Parathyroid adenoma (tissue), 2 donors: ENCODE measurements around the gene MCM9.

Source experiments
- H2AFZ ChIP-seq: fragments of 300-600 bp; sonication (generic); one replicate; pipeline ENCODE4 v1.7.0; 2017; ENCODE audit warnings: antibody characterized with exemption, mild to moderate bottlenecking
- H3K27ac ChIP-seq: fragments of 300-600 bp; sonication (generic); one replicate; pipeline ENCODE4 v1.7.0; 2017
- H3K27me3 ChIP-seq: fragments of 300-600 bp; sonication (generic); one replicate; pipeline ENCODE4 v1.7.0; 2017; ENCODE audit warnings: low read length; ENCODE audit not compliant: control insufficient read depth, insufficient read depth
- H3K36me3 ChIP-seq: fragments of 300-600 bp; sonication (generic); one replicate; pipeline ENCODE4 v1.7.0; 2017; ENCODE audit warnings: low read length; ENCODE audit not compliant: control insufficient read depth, insufficient read depth
- H3K4me1 ChIP-seq: fragments of 300-600 bp; sonication (generic); one replicate; pipeline ENCODE4 v1.7.0; 2017; ENCODE audit warnings: control low read depth
- H3K4me2 ChIP-seq: fragments of 300-600 bp; sonication (generic); one replicate; pipeline ENCODE4 v1.7.0; 2017; ENCODE audit warnings: low read length
- H3K4me3 ChIP-seq: fragments of 300-600 bp; sonication (generic); one replicate; pipeline ENCODE4 v1.7.0; 2017; ENCODE audit warnings: low read depth, low read length
- H3K79me2 ChIP-seq: fragments of 300-600 bp; sonication (generic); one replicate; pipeline ENCODE4 v1.7.0; 2017; ENCODE audit warnings: control low read depth
- H3K9ac ChIP-seq: fragments of 300-600 bp; sonication (generic); one replicate; pipeline ENCODE4 v1.7.0; 2017; ENCODE audit warnings: mild to moderate bottlenecking
- H3K9me3 ChIP-seq: fragments of 300-600 bp; sonication (generic); one replicate; pipeline ENCODE4 v1.7.0; 2017; ENCODE audit warnings: low read length; ENCODE audit not compliant: control insufficient read depth
- CTCF ChIP-seq: fragments of 300-600 bp; sonication (generic); IDR thresholded peaks from one replicate; pipeline ENCODE4 v1.7.0; 2017; ENCODE audit warnings: antibody characterized with exemption, mild to moderate bottlenecking
- donor health status: primary hyperparathyroidism.

Gene MCM9

DNA sequence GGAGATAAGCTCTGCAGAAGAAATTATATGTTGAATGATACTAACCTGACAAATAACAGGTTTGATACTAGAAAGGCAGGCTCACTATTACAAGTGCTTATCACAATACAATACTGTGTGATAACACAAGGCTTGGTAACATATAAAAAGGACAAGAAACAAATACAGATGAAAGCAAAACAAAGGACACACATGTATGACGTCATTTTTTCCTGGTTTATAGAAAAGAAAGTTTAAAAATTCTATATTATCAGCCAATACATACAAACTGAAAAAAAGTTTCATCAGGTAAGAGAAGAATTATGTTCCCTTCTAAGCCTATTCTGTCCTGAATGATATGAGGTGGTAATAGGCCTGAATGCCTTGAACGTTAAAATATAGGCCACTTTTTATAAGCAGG lies 32.3 kb upstream of the MCM9 start:
- Histone ChIP-seq H3K4me2 (no peak overlapping the region), H3K9me3 (no peaks in the 10 kb centered on the region), H3K27me3 (no peaks in the 10 kb centered on the region), H3K36me3 (no peaks in the 10 kb centered on the region), H2AFZ (no peak overlapping the region), H3K27ac (no peak overlapping the region), H3K4me3 (no peak overlapping the region), H3K9ac (no peak overlapping the region), H3K79me2 (no peaks in the 10 kb centered on the region), H3K4me1 (no peaks in the 10 kb centered on the region)
- TF ChIP-seq CTCF = no peak

GRCh38 chr6:118965843-118966370 lies 30.9 kb upstream of the MCM9 start:
- Histone ChIP-seq H3K79me2 (no peaks in the 10 kb centered on the region), H3K4me2 (no peak overlapping the region), H2AFZ (no peak overlapping the region), H3K9me3 (no peaks in the 10 kb centered on the region), H3K27me3 (no peaks in the 10 kb centered on the region), H3K9ac (no peak overlapping the region), H3K4me3 (no peak overlapping the region), H3K36me3 (no peaks in the 10 kb centered on the region), H3K4me1 (no peaks in the 10 kb centered on the region), H3K27ac (no peak overlapping the region)
- no peak for TF ChIP-seq CTCF

DNA sequence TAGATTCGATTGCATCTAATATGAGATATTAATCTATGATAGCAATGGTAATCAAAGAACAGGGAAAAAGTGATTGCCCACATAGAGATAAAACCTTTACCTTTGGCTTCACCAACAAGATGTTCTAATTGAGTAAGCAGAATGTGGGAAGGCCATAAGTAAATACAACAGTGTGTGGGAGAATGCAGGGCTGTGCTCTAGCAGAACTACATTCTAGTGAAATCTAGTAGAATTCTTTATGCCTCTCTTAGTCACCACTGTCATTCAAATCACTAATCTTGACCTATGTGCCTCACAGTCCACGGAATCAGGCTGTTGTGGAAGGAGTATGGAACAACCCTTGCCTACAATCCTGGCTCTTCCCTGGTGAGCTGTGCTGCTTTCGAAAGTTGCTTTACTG lies 30.4 kb upstream of the MCM9 start:
- H3K4me3 ChIP-seq = no peak overlapping the region
- no peaks in the 10 kb centered on the region for H3K27me3 ChIP-seq
- H3K4me2 ChIP-seq = no peak overlapping the region
- no peak overlapping the region for H3K9ac ChIP-seq
- H3K9me3 ChIP-seq = no peaks in the 10 kb centered on the region
- H3K36me3 ChIP-seq = no peaks in the 10 kb centered on the region
- H3K27ac ChIP-seq = no peak overlapping the region
- H3K4me1 ChIP-seq = no peaks in the 10 kb centered on the region
- H2AFZ ChIP-seq = no peak overlapping the region
- no peak for TF ChIP-seq CTCF
- H3K79me2 ChIP-seq = no peaks in the 10 kb centered on the region

GRCh38 chr6:118963003-118963402 lies 28.0 kb upstream of the MCM9 start:
- H3K36me3 ChIP-seq = no peaks in the 10 kb centered on the region
- H3K9me3 ChIP-seq = no peaks in the 10 kb centered on the region
- no peak overlapping the region for H3K27ac ChIP-seq
- no peaks in the 10 kb centered on the region for H3K79me2 ChIP-seq
- no peaks in the 10 kb centered on the region for H3K27me3 ChIP-seq
- TF ChIP-seq CTCF = peak; percentile 20
- no peak overlapping the region for H3K9ac ChIP-seq
- H3K4me1 ChIP-seq = no peaks in the 10 kb centered on the region
- no peak overlapping the region for H3K4me2 ChIP-seq
- no peak overlapping the region for H2AFZ ChIP-seq
- no peak overlapping the region for H3K4me3 ChIP-seq

DNA sequence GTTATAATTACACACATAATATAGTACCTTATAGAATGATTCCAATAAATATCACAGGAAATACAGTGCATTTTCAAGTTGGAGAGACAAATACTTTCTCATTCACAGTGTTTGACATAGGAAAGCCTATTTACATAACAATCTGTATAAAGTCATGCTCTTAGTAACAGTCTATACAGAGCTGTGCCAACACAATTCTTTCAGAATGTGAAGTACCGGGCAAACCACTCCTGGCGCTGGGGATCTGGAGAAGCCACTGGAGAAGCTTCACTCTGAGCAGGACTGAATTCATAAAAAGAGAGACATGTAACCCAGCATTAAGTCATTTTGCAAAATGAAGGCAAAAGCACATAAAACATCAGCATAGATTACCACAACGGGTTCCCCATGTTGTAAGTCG lies 24.9 kb upstream of the MCM9 start:
- Histone ChIP-seq H3K9me3 (no peaks in the 10 kb centered on the region), H3K27ac (no peak overlapping the region), H3K36me3 (no peaks in the 10 kb centered on the region), H3K27me3 (no peaks in the 10 kb centered on the region), H3K79me2 (no peaks in the 10 kb centered on the region), H3K4me1 (no peaks in the 10 kb centered on the region), H3K4me3 (no peak overlapping the region), H3K9ac (no peak overlapping the region), H2AFZ (no peak overlapping the region), H3K4me2 (no peak overlapping the region)
- no peak for TF ChIP-seq CTCF
